GM12801 (cell line): Measurements from ENCODE around the gene ILF3.

ENCODE experiments used
- CTCF ChIP-seq: IDR thresholded peaks from one replicate; pipeline ENCODE4 v1.5.1; 2011; ENCODE audit warnings: control low read depth; ENCODE audit not compliant: insufficient read length; ENCODE audit errors: extremely low read depth

The ILF3 gene

GRCh38 chr19:10618846-10619245, 35.3 kb upstream of the ILF3 start:
- TF ChIP-seq CTCF = no peak

- TF ChIP-seq CTCF = no peak
Observed at GRCh38 chr19:10620786-10621185, 33.4 kb upstream of the ILF3 start.

- TF ChIP-seq CTCF = no peak
Observed at GRCh38 chr19:10621966-10622365, 32.2 kb upstream of the ILF3 start.

GRCh38 chr19:10624585-10624984, 29.6 kb upstream of the ILF3 start:
- no peak for TF ChIP-seq CTCF

- TF ChIP-seq CTCF = no peak
Observed at GRCh38 chr19:10625003-10625761, 29.0 kb upstream of the ILF3 start, which contains the start of gene SLC44A2. Gene SLC44A2 (plus strand): TSS chr19:10625553. CDS start chr19:10625634, 81 bp downstream.

- no peak for TF ChIP-seq CTCF
Observed at GRCh38 chr19:10625762-10626138, 28.4 kb upstream of the ILF3 start.

GRCh38 chr19:10631874-10632273, 22.3 kb upstream of the ILF3 start:
- TF ChIP-seq CTCF = no peak
